DOHH2 (cell line): ENCODE results near the gene MRPL43.

Experiments used
- H3F3A ChIP-seq: fragments of 200-600 bp; sonication (generic), shearing (Covaris generic); 2 replicates; pipeline ENCODE4 v1.6.0; 2016; ENCODE audit warnings: antibody characterized with exemption, mild to moderate bottlenecking; ENCODE audit not compliant: control insufficient read depth, insufficient read depth
- H3K27ac ChIP-seq: fragments of 200-600 bp; sonication (generic); 2 replicates; pipeline ENCODE4 v1.5.1; 2014; ENCODE audit warnings: low read depth, mild to moderate bottlenecking, low read length, moderate library complexity
- H3K27me3 ChIP-seq: fragments of 200-600 bp; sonication (generic); 2 replicates; pipeline ENCODE4 v1.6.1; 2014; ENCODE audit warnings: mild to moderate bottlenecking, low read length, mixed read lengths; ENCODE audit not compliant: control insufficient read depth
- H3K36me3 ChIP-seq: fragments of 200-600 bp; sonication (generic); 2 replicates; pipeline ENCODE4 v1.6.1; 2014; ENCODE audit warnings: mild to moderate bottlenecking, low read length, moderate library complexity, mixed read lengths; ENCODE audit not compliant: control insufficient read depth
- H3K4me1 ChIP-seq: fragments of 200-600 bp; sonication (generic); 2 replicates; pipeline ENCODE4 v1.6.1; 2014; ENCODE audit warnings: mild to moderate bottlenecking, low read length, mixed read lengths; ENCODE audit not compliant: control insufficient read depth
- H3K4me2 ChIP-seq: fragments of 200-600 bp; sonication (generic); 2 replicates; pipeline ENCODE4 v1.6.0; 2014; ENCODE audit warnings: mild to moderate bottlenecking, low read length, moderate library complexity
- H3K4me3 ChIP-seq: fragments of 200-600 bp; sonication (generic); 2 replicates; pipeline ENCODE4 v1.5.1; 2014; ENCODE audit warnings: mild to moderate bottlenecking, low read length, mixed read lengths
- H3K79me2 ChIP-seq: fragments of 200-600 bp; sonication (generic); 2 replicates; pipeline ENCODE4 v1.6.1; 2014; ENCODE audit warnings: mild to moderate bottlenecking, low read length, mixed read lengths; ENCODE audit not compliant: control insufficient read depth
- H3K9me2 ChIP-seq: fragments of 200-600 bp; sonication (generic); replicated peaks from 2 replicates; pipeline ENCODE4 v1.6.1; 2014; ENCODE audit warnings: mild to moderate bottlenecking, low read length, mixed read lengths; ENCODE audit not compliant: control insufficient read depth
- H3K9me3 ChIP-seq: fragments of 200-600 bp; sonication (generic); 2 replicates; pipeline ENCODE4 v1.6.1; 2014; ENCODE audit warnings: antibody characterized with exemption, low read length, mixed read lengths; ENCODE audit not compliant: control insufficient read depth, insufficient read depth
- H4K20me1 ChIP-seq: fragments of 200-600 bp; sonication (generic); 2 replicates; pipeline ENCODE4 v1.6.0; 2014; ENCODE audit warnings: low read depth, mild to moderate bottlenecking, antibody characterized with exemption, low read length, moderate library complexity; ENCODE audit not compliant: control insufficient read depth, insufficient read depth
- CTCF ChIP-seq: fragments of 200-600 bp; sonication (generic); IDR thresholded peaks from one replicate; pipeline ENCODE4 v1.5.1; 2014; ENCODE audit warnings: antibody characterized with exemption, mild to moderate bottlenecking, low read depth, low read length; ENCODE audit not compliant: poor library complexity, severe bottlenecking
- EZH2phosphoT487 ChIP-seq: fragments of 200-600 bp; sonication (generic); IDR thresholded peaks from 2 replicates; pipeline ENCODE4 v1.6.1; 2017; ENCODE audit warnings: borderline replicate concordance, mild to moderate bottlenecking, antibody characterized with exemption, low read length, moderate library complexity, mixed read lengths

Gene MRPL43

GRCh38 chr10:100965820-100966219 lies 21.5 kb downstream of the MRPL43 start:
- Histone ChIP-seq H3K27ac (no peak overlapping the region), H3K9me3 (no peaks in the 10 kb centered on the region), H3K4me2 (no peak overlapping the region), H3K4me3 (no peak overlapping the region), H3K36me3 (peaks cover 36% of the 10 kb centered on the region), H3F3A (peaks cover 5% of the 10 kb centered on the region), H3K27me3 (peaks cover 12% of the 10 kb centered on the region), H3K9me2 (no peaks in the 10 kb centered on the region), H3K79me2 (no peaks in the 10 kb centered on the region), H4K20me1 (no peaks in the 10 kb centered on the region), H3K4me1 (peaks cover 11% of the 10 kb centered on the region)
- TF ChIP-seq CTCF = no peak

GRCh38 chr10:100963826-100964225 lies 23.5 kb downstream of the MRPL43 start:
- H3K4me3 ChIP-seq = no peak overlapping the region
- peaks cover 52% of the 10 kb centered on the region for H3K36me3 ChIP-seq
- H3K9me3 ChIP-seq = no peaks in the 10 kb centered on the region
- H3K27ac ChIP-seq = no peak overlapping the region
- no peaks in the 10 kb centered on the region for H3K9me2 ChIP-seq
- H3K79me2 ChIP-seq = no peaks in the 10 kb centered on the region
- no peak overlapping the region for H3K4me2 ChIP-seq
- no peaks in the 10 kb centered on the region for H3K27me3 ChIP-seq
- TF ChIP-seq CTCF = no peak
- no peak for TF ChIP-seq EZH2phosphoT487
- H4K20me1 ChIP-seq = no peaks in the 10 kb centered on the region
- H3F3A ChIP-seq = peaks cover 6% of the 10 kb centered on the region
- peaks cover 1% of the 10 kb centered on the region for H3K4me1 ChIP-seq

- Histone ChIP-seq H3K9me2 (no peaks in the 10 kb centered on the region), H3K4me2 (no peak overlapping the region), H3K36me3 (peaks cover 60% of the 10 kb centered on the region), H3K9me3 (no peaks in the 10 kb centered on the region), H3K79me2 (no peaks in the 10 kb centered on the region), H4K20me1 (no peaks in the 10 kb centered on the region), H3K27me3 (no peaks in the 10 kb centered on the region), H3K4me1 (no peaks in the 10 kb centered on the region), H3F3A (peaks cover 6% of the 10 kb centered on the region), H3K27ac (no peak overlapping the region), H3K4me3 (no peak overlapping the region)
- TF ChIP-seq EZH2phosphoT487 = no peak
- TF ChIP-seq CTCF = no peak
These were observed 24.8 kb downstream of the MRPL43 start for GRCh38 chr10:100962351-100963080.
